IPS DF 19.7 (cell line): ENCODE results near the gene TRAF1.
A peak's percentile ranks its signal among the peaks of the same experiment; 100 is the strongest.
"Not testable (repeated sequence)": the region's sequence is repeated elsewhere in the genome, so short reads cannot be mapped to it uniquely, and the experiment has no call there.

Experiments used
- DNase-seq: peaks from one replicate; pipeline ENCODE4 v3.0.0-alpha.2; 2013; ENCODE audit warnings: low read depth, low spot score

The TRAF1 gene, protein sequence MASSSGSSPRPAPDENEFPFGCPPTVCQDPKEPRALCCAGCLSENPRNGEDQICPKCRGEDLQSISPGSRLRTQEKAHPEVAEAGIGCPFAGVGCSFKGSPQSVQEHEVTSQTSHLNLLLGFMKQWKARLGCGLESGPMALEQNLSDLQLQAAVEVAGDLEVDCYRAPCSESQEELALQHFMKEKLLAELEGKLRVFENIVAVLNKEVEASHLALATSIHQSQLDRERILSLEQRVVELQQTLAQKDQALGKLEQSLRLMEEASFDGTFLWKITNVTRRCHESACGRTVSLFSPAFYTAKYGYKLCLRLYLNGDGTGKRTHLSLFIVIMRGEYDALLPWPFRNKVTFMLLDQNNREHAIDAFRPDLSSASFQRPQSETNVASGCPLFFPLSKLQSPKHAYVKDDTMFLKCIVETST

DNA sequence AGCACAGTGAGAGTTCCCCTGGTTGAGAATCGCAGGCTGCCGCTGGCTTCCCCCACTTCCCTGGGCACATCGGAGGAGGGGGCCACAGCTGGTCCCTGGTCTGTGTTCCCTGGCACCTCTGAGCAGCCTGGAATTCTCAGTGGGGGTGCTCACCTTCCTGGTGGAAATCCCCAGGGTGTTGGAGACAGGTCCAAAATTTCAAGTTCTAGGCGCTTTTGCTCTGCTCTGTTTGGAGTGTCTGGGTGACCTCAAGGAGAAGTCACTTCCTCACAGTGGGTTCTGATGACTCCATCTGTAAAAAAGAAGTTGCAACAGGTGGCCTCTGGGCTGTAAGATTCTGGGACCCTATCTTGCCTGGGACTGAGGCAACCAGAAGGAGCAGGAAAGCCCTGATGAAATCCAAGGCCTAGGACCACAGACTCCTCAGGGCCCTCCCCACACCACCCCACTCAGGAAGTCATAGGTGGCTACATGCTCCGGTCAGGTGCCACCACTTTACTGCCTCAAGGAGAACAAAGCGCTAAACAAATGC, at the start of gene TRAF1:
TSS of gene TRAF1 (minus strand) at position 400 of the 532 bp plus-strand sequence. CDS start 721 bp downstream, outside the sequence.
- DNase-seq: no peak

GRCh38 chr9:120974921-120975320, 48.3 kb upstream of the TRAF1 start:
- no peak for DNase-seq

GRCh38 chr9:120974181-120974580, 47.6 kb upstream of the TRAF1 start:
- no peak for DNase-seq

DNA sequence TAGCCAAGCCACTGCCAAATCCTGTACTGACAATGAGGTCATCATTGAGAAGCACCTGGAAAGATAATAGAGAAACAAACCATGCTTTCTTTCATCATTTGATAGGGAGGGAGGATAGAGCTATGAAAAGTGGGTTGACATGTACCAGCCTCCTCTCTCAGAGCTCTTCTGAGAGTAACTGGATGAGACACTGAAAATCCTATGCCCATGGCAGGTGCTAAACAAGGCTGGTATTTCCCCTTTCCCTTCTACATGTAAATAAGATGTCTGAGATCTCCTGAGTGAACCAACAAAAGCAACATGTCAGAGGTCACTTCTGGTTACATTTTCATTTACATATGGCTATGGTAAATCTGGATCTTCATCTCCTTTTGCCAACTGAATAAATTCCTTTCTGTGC, 45.3 kb upstream of the TRAF1 start:
- DNase-seq: no peak

GRCh38 chr9:120971471-120971870, 44.9 kb upstream of the TRAF1 start:
- DNase-seq: not testable (repeated sequence)

- DNase-seq: no peak
These were observed 43.6 kb upstream of the TRAF1 start for GRCh38 chr9:120970244-120970643.

DNA sequence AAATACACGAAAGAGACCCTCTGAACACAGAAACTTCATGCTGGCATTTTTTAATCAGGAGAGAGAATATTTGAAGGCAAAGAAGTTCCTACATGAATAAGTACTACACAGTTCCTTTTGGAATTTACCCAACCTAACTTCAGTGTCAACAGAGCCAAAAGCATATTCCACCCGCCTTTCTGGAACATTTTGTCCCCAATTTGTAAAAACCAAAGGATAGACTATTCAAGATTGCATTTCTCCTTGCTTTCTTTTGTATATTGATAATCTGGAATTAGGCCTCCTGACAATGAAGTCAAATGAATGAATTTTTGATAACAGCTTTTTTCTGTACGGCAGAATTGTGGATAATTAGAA, 39.4 kb upstream of the TRAF1 start:
- DNase-seq: no peak

DNA sequence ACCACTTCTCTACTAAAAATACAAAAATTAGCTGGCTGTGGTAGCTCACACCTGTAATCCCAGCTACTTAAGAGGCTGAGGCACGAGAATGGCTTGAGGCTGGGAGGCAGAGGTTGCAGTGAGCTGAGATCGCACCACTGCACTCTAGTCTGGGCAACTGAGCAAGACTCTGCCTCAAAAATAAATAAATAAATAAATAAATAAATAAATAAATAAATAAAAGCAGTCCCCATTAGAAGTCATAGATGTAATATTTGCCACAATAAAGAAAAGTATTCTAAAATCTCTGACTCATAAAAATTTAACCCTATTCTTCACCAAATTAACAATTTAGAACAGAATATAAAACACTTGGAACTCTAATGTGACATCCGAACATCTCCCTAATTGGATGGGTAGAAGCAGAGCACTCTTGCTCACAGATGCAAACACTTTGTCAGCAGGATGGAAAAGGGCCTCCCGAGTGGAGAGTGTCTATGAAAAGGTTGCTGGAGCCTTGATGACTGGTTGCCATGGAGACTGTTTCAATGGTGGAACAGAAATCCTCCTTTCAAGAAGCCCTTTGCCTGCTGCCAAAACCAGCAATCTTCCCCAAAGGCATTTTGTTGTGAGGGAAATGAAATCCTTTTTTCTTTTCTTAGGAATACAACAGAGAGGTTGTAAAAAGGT, 38.9 kb upstream of the TRAF1 start:
- DNase-seq: peak; percentile 52

GRCh38 chr9:120961936-120962335, 35.3 kb upstream of the TRAF1 start:
- no peak for DNase-seq

- DNase-seq: no peak
These were observed 33.4 kb upstream of the TRAF1 start for GRCh38 chr9:120960001-120960400.

GRCh38 chr9:120956862-120957261, 30.3 kb upstream of the TRAF1 start:
- no peak for DNase-seq

DNA sequence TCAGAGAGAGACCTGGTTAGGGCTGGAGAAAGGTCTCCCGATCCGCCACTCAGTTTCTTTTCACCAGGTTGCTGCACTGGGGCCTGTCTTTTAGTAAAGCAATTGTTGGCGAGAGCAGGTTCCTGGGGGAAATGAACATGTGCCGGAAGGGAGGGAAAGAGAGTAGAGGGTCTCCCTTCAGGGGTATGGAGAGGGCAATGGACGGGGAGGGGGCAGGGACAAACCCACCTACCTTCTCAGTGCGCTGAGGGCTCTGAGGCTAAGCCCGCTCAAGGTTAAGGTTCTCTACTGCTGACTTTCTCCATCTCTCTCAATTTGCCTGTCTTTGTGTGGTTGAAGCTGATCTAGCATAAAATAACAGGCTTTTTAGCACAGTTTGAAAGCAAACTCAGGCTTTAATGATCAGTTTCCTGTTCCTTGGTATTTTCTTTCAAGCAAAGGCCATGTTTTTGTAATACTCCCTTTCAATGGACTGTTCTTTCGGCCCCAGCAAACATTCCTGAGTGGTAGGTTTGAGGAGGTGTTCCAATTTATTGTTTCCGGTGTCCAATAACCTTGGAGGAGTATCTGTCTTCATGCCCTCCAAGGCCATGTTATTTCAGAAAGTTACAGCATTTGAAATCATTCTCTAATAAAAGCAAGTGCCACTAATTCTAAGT, 25.5 kb upstream of the TRAF1 start:
- DNase-seq: no peak

- no peak for DNase-seq
These were observed 24.1 kb upstream of the TRAF1 start for GRCh38 chr9:120950421-120951388.

DNA sequence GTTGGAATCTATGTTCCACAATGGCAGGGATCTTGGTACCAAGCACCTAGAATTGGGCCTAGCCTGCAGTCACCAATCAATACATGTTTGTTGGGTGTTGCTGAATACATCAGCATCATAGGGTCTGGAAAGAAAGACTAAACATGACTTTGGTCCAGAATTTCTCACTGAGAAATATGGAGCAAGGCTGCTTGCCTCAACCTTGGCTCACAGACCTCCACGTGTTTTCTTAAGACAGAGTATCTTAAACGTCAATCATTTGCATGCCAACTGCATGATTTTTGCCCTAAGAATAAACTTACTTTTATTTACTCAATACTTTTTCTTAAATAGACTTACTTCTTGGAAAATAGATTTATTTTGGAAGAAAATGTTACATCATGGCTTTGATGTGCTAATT, 22.7 kb upstream of the TRAF1 start:
- DNase-seq: no peak

GRCh38 chr9:120948824-120949223, 22.2 kb upstream of the TRAF1 start:
- DNase-seq: no peak

DNA sequence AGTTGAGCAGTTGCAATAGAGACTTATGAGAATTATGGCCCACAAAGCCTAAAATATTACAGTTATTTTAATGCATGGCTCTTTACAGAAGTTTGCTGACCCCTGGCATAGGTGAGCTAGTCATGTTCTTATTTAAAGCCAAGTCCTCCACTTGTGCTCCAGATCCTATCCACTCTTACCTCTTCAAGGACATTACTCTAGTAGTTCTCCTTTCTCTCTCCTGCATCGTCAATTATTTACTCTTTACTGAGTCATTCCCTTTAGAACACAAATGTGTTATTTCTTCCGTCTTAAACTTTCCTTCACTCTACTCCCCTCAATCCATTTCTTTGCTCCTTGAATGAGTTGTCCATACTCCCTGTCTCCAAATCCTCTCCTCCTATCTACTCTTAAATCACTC, 20.6 kb upstream of the TRAF1 start:
- no peak for DNase-seq

GRCh38 chr9:120946259-120946658, 19.7 kb upstream of the TRAF1 start:
- DNase-seq: no peak

DNA sequence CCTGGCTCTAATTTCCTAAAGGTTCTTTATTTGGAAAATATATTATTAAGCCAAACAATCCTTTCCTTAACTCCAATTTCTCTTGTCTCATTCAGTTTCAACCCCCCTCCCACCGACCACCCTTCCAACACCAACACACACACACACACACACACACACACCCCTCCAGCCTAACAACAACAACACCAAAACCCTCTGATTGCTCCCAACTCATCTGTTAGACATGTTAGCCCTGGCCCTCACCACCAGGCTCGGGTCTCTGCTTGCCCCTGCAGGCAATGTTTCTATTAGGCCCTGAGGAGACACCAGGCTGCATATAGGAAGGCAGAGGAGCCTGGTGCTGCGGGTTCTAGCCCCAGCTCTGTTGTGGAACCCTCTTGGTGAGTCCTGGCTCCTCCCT, 18.4 kb upstream of the TRAF1 start:
- no peak for DNase-seq

- DNase-seq: no peak
These were observed 17.8 kb upstream of the TRAF1 start for GRCh38 chr9:120944434-120944843.

GRCh38 chr9:120942186-120943001, 15.8 kb upstream of the TRAF1 start:
- no peak for DNase-seq
